Breast epithelium (tissue), 4 donors: ENCODE results near the gene ATG7. TPM values are rescaled to one million over a fixed set of nuclear protein-coding genes. Genes with fewer than 3 reads are reported as not detected.

ENCODE experiments used
- DNase-seq, 2 donors: peaks; one replicate each; pipeline ENCODE4 v3.0.0-alpha.2; 2019; ENCODE audit warnings: low spot score in 2 of 2
- H3K27ac ChIP-seq, 2 donors: fragments of 200-600 bp; sonication (generic) in 1 of 2; one replicate each; pipeline ENCODE4 v1.5.1; 2016 to 2019; ENCODE audit warnings: mild to moderate bottlenecking in 1 of 2
- H3K27me3 ChIP-seq, 2 donors: fragments of 200-600 bp; sonication (generic) in 1 of 2; one replicate each; pipeline versions ENCODE4 v1.5.1 to v1.6.0; 2017 to 2019; ENCODE audit warnings: control low read depth in 1 of 2, mild to moderate bottlenecking in 1 of 2
- H3K36me3 ChIP-seq: fragments of 200-600 bp; one replicate; pipeline ENCODE4 v1.5.1; 2019
- H3K4me1 ChIP-seq, 2 donors: fragments of 200-600 bp; sonication (generic); one replicate each; pipeline ENCODE4 v1.5.1; 2016 to 2019; ENCODE audit warnings: control low read depth in 1 of 2
- H3K4me3 ChIP-seq, 3 donors: fragments of 200-600 bp; sonication (generic); 1 replicate in 2 of 3; 2 replicates in 1 of 3; pipeline ENCODE4 v1.5.1; 2016 to 2019; ENCODE audit warnings: mild to moderate bottlenecking in 3 of 3, moderate library complexity in 2 of 3
- H3K9me3 ChIP-seq, 2 donors: fragments of 200-600 bp; sonication (generic) in 1 of 2; one replicate each; pipeline ENCODE4 v1.5.1; 2016 to 2019; ENCODE audit warnings: control low read depth in 1 of 2
- POLR2A ChIP-seq: fragments of 450-650 bp; IDR thresholded peaks from one replicate; pipeline ENCODE4 v1.6.1; 2016; ENCODE audit warnings: antibody characterized with exemption, mild to moderate bottlenecking, moderate library complexity
- POLR2AphosphoS5 ChIP-seq, 3 donors: sonication (generic); formaldehyde crosslinking; IDR thresholded peaks; one replicate each; pipeline ENCODE4 v1.6.1; 2017; ENCODE audit warnings: antibody characterized with exemption in 3 of 3
- intact Hi-C: fragments of 100-400 bp; cut with DNase I; formaldehyde crosslinking; loops from one replicate; pipeline ENCODE4 v1.15.1; 2023; ENCODE audit warnings: low total_unique reads
- total RNA-seq, 3 donors: library from RNA; depleted of rRNA; stranded (reverse); fragments of >200 nt; gene quantifications; one replicate each; pipeline ENCODE4 v1.1.0, GENCODE V29; 2016
- TF ChIP-seq, protein P1 (sequence below), 3 donors: fragments of 450-650 bp; IDR thresholded peaks; one replicate each; pipeline ENCODE4 v1.5.1; 2016 to 2017; ENCODE audit warnings: antibody characterized with exemption in 3 of 3, mild to moderate bottlenecking in 3 of 3, moderate library complexity in 3 of 3

The ATG7 gene
- total RNA-seq, 3 donors from 2014 or later: 64.9 to 81.9 (median 75.5) TPM

DNA sequence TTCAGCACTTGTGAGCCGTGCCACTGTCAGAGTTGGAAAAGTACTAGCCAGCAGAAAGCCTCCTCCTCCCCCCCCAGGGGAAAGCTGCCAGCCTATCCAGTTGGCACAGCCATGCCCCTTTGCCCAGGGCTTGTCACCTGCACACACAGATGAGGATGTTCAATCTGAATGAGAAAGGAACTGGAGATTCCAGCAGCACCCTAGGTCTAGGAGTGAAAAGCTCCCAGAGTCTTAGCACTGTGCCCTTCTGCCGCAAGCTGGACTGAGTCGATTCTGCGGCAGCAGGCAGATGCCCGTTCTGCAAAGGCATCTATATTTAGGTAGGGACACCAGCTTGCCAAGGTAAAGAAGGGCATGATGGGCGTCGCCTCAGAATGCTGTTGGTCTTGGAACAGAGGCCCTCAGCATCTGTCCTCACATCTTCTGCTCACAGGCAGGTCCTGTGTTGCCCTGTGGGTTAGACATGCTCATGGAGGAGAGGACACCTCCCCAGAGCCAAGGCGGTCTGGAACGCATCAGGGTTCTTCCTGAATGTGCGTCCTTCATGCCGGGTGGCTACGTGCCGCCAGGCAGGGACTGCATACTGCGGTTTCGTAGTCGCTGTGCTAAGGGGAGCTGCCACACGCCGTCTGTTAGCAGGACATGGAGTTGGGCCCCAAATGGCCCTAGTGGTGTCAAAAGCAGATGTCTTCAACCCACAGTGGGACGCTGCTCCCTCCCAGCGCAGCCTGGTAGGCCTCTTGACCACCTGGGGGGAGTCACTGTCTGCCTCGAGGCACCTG lies 262.0 kb downstream of the ATG7 start:
- intact Hi-C loops: no loop called here
- Histone ChIP-seq H3K4me3 (no peak overlapping the region), H3K27ac (peak overlapping the region in 1 of 2 donors; percentile 69), H3K9me3 (no peaks in the 10 kb centered on the region), H3K27me3 (no peaks in the 10 kb centered on the region), H3K4me1 (peaks cover 6 to 11% of the 10 kb centered on the region in 2 donors), H3K36me3 (no peaks in the 10 kb centered on the region)
- TF ChIP-seq POLR2AphosphoS5 (IDR thresholded peaks at IDR 0.05) (no peak), POLR2A (no peak)
- TF ChIP-seq, protein P1, sequence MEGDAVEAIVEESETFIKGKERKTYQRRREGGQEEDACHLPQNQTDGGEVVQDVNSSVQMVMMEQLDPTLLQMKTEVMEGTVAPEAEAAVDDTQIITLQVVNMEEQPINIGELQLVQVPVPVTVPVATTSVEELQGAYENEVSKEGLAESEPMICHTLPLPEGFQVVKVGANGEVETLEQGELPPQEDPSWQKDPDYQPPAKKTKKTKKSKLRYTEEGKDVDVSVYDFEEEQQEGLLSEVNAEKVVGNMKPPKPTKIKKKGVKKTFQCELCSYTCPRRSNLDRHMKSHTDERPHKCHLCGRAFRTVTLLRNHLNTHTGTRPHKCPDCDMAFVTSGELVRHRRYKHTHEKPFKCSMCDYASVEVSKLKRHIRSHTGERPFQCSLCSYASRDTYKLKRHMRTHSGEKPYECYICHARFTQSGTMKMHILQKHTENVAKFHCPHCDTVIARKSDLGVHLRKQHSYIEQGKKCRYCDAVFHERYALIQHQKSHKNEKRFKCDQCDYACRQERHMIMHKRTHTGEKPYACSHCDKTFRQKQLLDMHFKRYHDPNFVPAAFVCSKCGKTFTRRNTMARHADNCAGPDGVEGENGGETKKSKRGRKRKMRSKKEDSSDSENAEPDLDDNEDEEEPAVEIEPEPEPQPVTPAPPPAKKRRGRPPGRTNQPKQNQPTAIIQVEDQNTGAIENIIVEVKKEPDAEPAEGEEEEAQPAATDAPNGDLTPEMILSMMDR (IDR thresholded peaks at IDR 0.05): no peak
- peak in 1 of 2 donors; percentile 51 for DNase-seq

DNA sequence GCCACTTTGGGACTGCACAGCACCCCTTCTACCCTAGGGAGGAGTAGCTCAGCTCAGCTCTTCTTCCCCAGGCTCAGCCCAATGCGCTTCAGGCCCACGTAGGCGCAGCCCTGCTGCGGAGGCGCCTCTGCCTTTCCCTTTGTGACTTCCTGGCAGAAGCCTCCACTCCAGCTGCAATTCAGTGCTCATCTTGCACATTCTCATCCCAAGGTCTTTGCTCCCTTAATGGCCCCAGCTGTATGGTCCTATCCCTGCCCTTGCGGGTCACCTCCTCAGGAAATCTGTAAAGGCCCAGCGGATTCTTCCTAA lies 262.6 kb downstream of the ATG7 start:
- Histone ChIP-seq H3K27ac (peak overlapping the region in 1 of 2 donors; percentile 69), H3K4me1 (peaks cover 6 to 11% of the 10 kb centered on the region in 2 donors), H3K4me3 (no peak overlapping the region), H3K9me3 (no peaks in the 10 kb centered on the region), H3K27me3 (no peaks in the 10 kb centered on the region), H3K36me3 (no peaks in the 10 kb centered on the region)
- TF ChIP-seq POLR2A (no peak), POLR2AphosphoS5 (IDR thresholded peaks at IDR 0.05) (no peak)
- TF ChIP-seq, protein P1 (IDR thresholded peaks at IDR 0.05): no peak
- intact Hi-C loops: no loop called here
- DNase-seq: no peak

DNA sequence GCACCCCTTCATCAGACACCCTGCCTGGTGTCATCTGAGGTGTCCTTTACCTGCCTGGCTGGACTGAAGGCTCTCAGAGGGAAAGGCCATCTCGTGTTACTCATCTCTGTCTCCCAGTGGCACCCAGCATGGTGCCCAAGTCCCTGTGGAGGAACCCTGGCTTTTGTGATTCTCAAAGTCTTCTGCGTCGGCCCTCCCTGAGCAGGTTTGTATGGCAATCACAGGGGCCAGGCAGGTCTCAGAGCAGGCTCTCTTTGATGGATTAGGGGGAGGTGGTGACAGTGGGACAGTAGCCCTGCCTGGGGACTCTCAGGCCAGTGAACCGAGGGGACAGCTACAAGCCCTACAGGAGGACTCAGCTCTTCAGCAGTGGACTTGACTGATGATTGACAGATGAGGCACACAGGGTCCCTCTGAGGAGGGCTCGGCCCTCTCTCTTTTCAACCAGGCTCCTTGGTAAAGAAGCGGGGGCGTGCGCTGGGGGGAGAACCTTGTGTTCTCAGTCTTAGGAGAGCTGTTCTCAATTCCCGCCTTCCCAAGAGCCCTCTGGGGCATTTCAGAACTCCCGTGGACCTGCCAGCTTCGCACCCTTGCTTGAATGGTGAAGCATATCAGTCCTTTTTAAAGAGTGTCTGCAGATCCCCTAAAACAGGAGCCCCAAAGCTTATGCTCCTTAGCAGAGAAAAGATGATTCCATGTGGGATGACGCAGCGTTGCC lies 263.2 kb downstream of the ATG7 start:
- no peaks in the 10 kb centered on the region for H3K27me3 ChIP-seq
- no peak for DNase-seq
- TF ChIP-seq POLR2A: no peak
- TF ChIP-seq, protein P1 (IDR thresholded peaks at IDR 0.05): no peak
- no peak for TF ChIP-seq POLR2AphosphoS5 (IDR thresholded peaks at IDR 0.05)
- intact Hi-C loops: no loop called here
- no peaks in the 10 kb centered on the region for H3K9me3 ChIP-seq
- H3K4me1 ChIP-seq: peaks cover 6 to 11% of the 10 kb centered on the region in 2 donors
- peak overlapping the region in 1 of 2 donors; percentile 69 for H3K27ac ChIP-seq
- no peak overlapping the region for H3K4me3 ChIP-seq
- no peaks in the 10 kb centered on the region for H3K36me3 ChIP-seq

DNA sequence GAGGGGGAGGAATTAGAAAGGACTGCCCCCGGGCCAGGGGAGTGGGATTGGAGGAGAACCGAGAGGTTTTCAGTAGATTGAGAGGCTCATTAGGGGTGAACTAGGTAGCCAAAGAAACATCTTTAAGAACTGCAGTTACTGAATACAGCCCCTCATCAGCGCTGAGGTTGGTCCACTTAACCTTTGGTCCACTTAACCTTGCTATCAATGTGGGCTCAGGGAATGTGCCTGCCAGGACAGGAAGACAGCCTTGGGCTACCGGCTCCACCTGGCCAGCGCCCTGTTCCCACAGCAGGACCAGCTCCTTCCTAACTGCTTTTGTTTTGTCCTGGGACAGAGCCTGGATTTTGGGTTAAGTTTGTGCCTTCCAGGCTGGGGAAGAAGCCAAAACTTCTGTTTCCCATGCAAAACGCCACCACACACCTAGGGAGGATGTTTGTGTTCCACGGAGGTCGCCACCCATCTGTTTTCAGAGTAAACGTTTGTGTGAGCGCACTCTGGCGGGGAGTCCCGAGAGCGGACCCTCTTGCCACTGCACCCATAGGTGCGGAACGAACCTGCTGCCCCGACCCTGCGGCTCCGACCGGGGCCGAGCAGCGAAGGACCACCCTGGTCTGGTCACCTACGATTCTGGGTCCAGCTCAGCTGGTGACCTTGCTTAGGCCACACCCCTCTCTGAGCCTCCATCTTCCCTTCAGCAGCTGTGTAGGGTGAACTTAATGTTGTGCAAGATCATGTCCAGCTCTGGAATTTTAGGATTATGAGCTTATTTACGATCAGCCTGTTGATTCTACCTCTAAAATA lies 264.1 kb downstream of the ATG7 start:
- Histone ChIP-seq H3K4me3 (peak overlapping the region in 1 of 3 donors; percentile 28), H3K36me3 (no peaks in the 10 kb centered on the region), H3K9me3 (no peaks in the 10 kb centered on the region), H3K27ac (peak overlapping the region in 1 of 2 donors; percentile 28), H3K4me1 (peaks cover 6 to 11% of the 10 kb centered on the region in 2 donors), H3K27me3 (no peaks in the 10 kb centered on the region)
- TF ChIP-seq, protein P1 (IDR thresholded peaks at IDR 0.05): no peak
- intact Hi-C loops: no loop called here
- DNase-seq: no peak
